Posterior vena cava (tissue), 2 donors: ENCODE measurements around the gene ARFIP1. TPM values are rescaled to one million over a fixed set of nuclear protein-coding genes. Genes with fewer than 3 reads are reported as not detected.

ENCODE experiments used
- DNase-seq: peaks from one replicate; pipeline ENCODE4 v3.0.0-alpha.2; 2020; ENCODE audit warnings: low spot score
- intact Hi-C, 2 donors: fragments of 100-400 bp; cut with DNase I; formaldehyde crosslinking; loops; one replicate each; pipeline versions ENCODE4 v1.14.1 to v1.14.2; 2022 to 2023
- total RNA-seq, 2 donors: library from RNA; stranded (reverse); fragmentation: NEBNext Ultra II Directional; extraction: Animal tissue kit (Norgen Biotek cat#: 25700); gene quantifications; one replicate each; pipeline ENCODE4 v1.2.1, GENCODE V29; 2021
- donor health status: DM: yes; HTN: yes; CAD: no.
- donor health status: DM: yes; HTN: yes; CAD: no.

Gene ARFIP1
- total RNA-seq, 2 donors from 2014 or later: 34.0 to 35.5 TPM

DNA sequence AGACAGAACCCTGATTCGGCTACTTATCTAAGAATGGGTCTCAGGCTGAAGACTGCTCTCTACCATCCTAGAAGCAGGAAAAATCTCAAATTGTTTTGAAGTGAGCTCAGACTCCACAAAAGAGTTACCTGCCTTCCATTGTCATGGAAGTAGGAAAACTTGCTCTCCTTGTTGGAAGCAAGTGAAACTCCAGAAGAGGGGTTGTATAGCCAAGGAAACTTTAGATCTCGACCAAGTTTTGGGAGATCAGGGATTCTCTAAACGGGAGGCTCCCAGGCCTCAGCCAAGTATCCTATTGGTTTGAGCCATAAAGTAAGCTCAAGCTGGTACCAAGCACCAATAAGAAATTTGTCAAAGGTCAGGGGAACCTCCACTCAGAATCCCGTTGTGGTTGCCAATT lies 147.2 kb downstream of the ARFIP1 start:
- no peak for DNase-seq
- intact Hi-C loops: no loop called here

DNA sequence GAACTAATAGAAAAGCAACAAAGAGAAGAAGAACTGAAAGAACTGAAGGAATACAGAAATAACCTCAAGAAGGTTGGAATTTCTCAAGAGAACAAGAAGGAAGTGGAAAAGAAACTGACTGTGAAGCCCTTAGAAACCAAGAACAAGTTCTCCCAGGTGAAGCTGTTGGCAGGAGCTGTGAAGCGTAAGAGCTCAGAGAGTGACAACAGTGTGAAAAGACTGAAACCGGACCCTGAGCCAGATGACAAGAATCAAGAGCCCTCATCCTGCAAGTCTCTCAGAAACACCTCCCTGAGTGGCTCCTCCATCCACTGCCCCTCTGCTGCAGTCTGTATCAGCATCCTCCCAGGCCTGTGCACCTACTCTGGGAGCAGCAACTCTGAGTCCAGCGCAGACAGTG lies 148.0 kb downstream of the ARFIP1 start:
- DNase-seq: no peak
- intact Hi-C loops: no loop called here

DNA sequence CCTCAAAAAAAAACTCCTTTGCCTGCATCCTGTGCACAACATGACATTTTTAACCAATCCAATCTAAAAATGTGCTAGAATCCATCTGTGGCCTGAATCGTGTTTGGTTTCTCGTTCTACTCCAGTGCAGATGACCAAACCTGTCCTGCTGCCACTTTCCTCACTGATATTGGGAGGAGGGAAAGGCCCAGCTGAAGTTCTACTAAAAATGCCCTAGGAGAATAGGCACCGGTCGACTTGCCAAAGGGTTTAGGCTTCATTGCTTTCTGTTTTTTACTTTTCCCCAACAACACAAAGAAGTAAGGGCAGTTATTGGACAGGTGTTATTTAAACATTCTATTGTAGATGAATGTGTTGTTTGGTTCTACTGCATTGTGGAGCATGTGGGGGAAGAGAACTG lies 148.5 kb downstream of the ARFIP1 start:
- DNase-seq: no peak
- intact Hi-C loops: no loop called here

DNA sequence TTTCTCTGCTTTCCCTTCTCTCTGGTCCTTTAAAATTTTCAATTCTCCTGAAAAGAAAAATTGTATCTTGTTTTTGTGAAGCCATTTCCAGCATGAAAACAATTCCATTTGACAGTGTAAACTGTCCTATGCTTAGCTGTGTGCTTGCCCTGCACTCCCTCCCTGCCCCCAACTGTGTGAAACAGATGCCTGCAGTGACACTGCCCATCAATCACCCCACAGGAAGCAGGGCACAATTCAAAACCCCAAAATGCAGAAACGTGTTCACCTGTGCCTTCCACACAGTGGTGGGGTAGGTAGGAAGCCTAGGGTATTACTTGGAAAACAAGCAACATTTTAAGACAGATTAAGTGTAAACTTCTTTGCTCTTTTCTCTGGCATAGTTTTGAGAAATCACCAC lies 150.1 kb downstream of the ARFIP1 start:
- no peak for DNase-seq
- intact Hi-C loops: no loop called here

DNA sequence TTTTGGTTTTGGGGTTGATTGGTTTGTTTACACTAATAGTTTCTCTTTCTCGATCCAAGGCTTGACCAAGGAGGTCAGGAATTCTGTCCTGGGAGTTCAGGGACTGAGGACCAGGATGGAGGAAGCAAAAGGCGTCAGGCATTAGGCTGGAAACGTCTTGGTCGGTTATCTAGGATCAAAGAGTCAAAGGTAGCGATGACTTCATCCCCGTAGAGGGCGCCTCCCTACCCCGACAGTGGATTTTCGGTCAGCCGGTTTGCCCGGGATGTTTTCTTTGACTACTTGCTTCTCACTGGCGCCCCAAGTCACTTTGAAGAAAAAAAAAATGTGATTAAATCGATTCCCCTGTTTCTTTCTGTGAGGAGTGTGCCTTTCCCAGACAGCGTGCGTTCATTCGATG lies 155.4 kb downstream of the ARFIP1 start:
- intact Hi-C loops: no loop called here
- no peak for DNase-seq

DNA sequence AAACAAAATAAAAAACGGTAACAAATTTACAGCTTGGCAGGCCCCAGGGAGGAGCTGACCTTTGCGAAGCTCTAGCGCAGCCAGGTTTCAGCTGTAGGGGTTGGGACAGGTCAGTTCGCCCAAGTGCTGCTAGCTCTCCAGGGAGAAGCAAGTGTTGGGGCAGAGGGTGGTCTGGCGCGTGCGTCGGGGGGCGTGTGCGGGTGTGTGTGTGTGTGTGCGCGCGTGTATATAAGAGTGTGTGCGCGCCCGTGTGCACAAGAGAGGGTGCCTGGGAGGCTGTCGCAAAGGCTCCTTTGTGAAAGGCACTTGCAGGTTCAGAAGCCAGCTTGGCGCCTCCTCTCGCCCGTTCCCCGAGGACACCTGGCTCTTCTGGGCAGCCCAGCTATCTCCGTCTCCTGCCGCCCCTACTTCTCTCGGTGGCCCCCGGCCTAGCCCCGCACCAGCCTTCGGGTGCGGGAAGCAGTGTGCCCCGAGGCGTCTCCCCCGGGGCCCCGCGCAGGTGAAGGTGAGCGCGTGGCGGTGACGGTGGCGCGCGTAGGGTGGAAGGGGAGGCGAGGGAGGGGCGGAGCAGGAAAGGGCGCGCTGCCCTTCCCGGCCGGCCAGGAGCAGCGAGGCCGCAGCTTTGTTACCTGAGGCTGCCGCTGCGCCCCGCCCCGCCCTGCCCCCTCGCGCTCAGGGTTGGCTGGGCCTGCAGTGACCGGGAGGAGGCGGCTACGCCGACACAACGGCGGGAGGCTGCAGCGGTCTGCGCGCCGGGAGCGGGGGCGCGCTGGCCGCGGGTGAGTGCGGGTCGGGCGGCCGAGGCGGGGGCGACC lies 156.1 kb downstream of the ARFIP1 start, which contains the start of gene FHDC1:
FHDC1 (plus strand) TSS at position 693 of the 815 bp plus-strand sequence. CDS start 6,735 bp downstream, outside the sequence.
- DNase-seq: no peak
- intact Hi-C loops: no loop called here

DNA sequence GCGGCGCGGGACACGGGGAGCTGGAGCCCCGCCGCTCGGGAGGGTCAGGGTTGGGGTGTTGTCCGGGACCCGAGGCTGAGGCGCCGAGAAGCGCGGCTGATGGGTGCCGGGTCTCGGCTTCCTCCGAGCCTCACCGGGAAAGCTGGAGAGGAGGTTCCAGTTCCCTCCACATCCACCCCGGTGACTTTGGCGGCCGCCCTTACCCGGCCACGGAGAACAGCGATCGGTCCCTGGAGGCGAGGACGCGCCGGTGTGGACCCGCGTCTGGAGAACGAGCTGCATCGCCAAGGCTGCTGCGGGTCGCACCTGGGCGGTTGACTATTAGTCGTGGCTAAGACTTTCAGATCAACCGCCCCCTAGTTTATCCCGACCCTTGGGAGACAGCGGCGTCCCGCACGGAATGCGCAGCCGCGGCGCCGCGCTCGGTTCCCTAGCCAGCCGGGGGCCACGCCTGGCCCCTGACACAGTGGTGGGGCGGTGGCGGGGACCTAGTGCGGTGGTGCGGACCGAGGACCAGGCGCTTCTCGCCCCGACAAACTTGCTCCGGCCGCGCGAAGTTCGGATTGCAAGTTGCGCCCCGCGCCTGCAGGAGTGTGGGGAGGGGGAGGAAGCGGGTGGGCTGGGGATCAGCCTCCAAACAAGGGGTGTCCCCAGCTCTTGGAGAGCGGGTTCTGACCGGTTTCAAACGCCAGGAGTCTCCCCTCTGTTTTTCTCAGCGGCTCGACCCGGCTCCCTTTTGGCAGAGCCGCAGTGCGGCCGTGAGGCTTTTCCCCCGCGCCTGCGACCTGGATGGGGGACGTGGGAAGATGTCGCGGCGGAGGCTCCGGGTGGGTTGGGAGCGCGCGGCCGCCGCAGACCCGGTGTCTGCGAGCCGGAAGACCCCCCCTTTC lies 156.9 kb downstream of the ARFIP1 start:
- peak; percentile 85 for DNase-seq

DNA sequence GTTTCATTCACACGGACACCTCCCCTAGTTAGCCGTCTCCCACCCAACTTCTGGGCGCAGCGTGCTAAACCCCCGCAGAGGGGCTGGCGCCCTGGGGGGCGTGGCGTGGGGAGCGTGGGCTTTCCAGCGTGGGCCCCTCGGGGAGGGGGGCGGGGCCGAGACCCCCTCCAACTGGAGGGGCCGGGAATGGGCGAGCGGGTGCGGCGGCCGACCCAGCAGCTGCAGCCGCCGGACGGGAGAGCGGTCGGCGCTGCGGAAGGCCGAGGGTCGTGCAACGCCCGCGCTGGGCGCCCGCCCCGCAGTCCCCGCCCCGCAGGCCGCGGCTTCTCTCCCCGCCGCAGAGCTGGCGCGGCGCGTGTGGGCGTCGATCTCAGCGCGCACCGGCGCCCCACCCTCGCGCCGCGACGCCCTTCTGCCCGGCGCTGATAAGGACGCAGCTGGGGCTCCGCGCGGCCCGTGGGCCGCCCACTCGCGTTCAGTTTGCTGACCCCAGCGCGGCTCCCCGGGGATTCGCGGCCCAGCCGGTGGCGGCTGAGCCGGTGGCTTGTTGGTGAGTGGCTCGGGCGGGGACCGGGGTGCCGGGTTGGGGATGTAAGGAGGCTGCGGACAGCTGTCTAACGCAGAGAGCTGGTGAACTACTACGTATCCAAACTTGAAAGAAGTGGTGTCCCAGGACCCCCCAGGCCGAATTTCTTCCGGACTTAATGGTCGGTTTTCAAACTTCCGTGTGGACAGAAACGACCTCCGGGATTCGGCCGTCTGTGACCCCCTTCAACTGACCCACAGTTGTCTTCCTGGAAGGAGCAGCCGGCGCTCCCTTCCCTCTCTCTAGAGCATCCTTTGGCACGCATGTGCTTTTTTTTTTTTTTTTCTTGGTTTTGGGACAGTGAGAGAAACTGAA lies 157.8 kb downstream of the ARFIP1 start:
- intact Hi-C loops: no loop called here
- DNase-seq: peak; percentile 84

More for the DNA sequence above, 156.9 kb downstream of the ARFIP1 start:
- intact Hi-C loops: no loop called here

DNA sequence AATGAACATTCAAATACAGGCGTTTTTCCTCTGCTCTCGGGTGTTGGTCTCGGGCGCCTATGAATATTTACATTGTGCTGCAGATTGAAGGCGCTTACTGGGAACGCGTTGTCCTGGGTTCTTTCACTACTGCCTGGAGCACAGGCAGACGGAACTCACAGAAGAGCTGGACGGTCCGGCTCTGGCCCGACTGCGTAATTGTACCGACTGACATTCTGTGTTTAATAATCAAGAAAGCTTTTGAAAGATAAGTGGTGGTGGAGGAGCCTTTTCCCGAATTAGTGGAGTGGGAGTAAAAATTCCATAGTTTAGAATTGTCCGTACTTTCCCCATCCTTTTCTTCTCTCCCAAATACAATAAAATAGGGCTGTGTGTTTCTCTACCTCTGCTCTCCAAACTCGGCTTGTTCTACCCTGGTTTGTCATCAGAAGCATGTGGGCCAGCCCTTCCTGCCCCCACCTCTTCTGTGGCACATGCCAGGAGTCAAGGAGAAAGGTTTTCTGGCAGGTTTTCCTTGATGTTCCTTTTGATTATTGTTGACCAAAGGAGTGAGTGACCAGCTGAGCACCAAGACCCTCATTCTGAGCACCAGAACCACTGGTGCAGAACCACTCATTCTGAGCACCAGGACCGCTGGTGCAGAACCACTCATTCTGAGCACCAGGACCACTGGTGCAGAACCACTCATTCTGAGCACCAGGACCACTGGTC lies 158.6 kb downstream of the ARFIP1 start:
- intact Hi-C loops: no loop called here
- no peak for DNase-seq

DNA sequence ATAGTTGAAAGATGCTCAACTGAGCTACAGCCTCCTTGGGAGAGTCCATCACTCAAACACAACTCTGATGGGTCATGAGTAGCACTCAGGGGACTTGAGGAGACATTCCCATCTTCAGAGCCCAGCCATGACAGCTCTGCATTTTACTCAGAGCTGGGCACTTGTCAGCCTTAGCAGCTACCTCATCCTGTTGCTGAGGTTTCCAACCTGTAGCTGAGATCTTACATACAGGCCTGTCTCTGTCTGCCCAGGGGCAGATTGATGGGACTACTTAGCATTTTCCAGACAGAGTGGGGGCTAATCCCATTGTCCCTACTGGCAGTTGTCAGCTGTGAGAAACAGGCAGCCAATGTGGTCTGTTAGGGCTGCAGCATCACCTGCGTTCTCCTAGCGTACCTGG lies 159.9 kb downstream of the ARFIP1 start:
- DNase-seq: no peak
- intact Hi-C loops: no loop called here

DNA sequence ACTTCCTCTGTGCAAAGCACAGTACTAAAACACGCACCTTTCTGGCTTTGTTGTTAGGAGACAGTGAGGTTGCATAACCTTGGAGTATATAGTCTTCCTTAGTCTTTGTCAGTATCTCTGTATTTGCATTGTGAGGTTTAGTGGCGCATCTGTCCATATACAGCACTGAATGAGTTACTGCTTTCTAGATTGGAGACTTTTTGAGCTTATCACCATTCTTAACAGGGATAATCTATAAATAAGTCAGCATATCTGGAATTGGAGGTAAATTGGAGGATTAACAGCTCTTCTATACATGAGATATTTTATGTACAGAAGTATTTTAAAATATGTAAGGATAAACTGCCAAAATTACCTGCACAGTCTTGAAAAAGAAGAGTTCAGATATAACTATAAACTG lies 160.7 kb downstream of the ARFIP1 start:
- DNase-seq: no peak
- intact Hi-C loops: no loop called here

DNA sequence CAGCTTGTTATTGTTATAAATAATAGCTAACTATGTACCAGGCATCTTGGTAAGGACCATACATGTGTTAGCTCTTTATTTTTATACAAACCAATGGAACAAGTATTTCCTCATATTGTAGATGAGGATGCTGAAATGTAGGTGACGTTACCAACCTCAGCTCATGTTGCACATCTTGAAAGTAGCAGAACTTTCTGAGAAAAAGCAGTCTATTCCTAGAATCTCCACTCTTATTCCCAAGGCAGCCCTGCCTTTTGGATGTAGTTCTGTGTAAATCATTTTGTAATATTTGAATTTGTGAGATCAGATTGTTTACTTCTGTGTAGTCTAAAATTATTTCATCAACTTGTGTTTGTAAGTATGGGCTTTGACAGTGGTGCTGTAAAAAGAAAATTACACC lies 161.7 kb downstream of the ARFIP1 start:
- intact Hi-C loops: no loop called here
- no peak for DNase-seq

DNA sequence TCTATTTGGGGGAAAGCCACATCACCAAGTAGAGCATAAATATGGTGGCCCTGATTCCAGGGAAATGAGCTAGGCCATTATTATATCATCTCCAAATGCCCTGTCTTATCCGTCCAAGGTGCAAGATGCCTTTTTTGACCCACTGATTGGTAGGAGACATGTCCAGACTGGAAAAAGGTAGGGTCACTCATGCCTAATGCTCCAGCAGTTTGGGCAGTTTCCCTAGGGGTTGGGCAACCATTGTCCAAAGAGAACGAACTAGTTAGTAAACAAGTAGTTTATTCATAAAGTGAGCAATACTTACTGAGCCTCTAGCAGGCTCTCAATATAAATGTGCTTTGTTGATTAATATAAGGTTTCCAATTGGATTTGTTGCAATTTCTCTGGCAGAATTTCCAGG lies 162.6 kb downstream of the ARFIP1 start:
- intact Hi-C loops: no loop called here
- no peak for DNase-seq

DNA sequence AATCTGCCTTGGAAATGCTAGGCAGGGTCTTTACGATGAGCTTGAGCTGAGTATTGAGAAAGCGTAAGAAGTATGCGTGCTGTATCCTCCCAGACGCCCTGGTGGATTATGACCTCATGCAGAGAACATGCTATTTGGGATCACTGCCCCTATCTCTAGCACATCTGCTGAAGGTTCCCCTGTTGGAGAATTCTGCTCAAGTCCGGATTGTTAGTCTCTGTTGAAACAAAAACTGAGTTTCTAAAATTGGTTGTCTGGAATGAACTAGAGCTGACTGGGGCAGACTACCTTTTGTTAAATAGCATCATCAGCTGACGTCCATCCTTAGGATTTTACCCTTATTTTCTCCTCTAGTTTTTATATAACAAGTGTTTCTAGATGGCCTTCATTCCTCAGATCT lies 163.9 kb downstream of the ARFIP1 start:
- intact Hi-C loops: no loop called here
- DNase-seq: no peak

DNA sequence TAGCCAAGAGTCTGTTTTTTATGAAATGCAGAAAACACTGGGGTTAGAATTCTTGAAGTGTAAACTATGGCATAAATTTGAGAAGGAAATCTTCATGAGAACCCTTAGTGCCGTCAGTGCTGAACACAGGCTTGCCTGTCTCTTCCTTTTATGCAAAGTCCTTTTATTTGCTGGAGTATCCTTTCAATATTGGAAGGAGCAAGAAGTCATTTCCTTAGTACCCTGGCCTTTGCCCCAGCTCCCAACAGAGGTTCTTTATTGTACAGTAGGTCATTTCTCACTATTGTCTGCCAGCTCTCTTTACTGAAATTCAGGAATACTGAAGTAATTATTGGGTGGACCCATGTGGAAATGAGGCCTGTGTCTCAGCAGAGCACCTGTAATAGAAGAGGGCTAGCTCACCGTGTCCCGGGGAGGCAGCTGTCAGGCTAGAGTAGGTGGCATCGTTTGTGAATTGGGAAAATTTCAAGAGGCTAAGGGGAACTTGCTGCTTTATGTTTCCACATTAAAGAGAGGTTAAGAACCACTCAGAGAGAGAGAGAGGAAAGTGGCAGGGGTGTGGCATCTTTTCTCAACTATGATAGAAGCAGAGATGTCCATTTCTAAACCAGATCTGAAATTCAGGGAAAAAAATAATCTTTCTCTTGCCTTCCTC lies 165.0 kb downstream of the ARFIP1 start:
- no peak for DNase-seq
- intact Hi-C loops: no loop called here

DNA sequence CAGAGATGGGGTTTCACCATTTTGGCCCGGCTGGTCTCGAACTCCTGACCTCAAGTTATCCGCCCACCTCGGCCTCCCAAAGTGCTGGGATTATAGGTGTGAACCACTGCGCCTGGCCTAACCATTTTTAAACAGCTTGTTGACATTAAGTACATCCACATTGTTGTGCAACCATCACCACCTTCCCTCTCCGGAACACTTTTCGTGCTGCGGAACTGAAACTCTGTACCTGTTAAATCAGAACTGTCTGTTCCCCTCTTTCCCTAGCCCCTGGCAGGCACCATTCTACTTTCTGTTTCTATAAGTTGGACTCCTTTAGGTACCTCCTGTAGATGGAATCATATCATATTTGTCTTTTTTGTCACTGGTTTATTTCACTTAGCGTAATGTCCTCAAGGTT lies 165.9 kb downstream of the ARFIP1 start:
- intact Hi-C loops: no loop called here
- DNase-seq: no peak

DNA sequence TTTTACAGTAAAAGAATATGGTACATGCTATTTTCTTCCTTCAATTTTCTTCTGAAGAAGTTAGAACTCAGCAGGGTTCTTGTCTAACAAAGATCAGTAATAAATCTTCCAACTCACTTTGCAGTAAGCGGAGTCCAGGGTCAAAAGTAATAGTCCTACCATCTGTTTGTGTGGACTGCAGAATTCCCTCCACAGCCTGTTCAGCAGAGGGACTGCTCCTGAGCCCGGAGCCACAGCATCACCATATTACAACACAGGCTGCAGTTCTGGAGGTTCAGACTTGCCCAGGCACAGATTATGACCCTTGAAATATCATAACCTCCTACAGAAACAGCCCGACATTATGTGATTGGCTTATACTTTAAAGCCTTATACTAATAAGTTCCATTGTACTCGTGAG lies 166.7 kb downstream of the ARFIP1 start:
- intact Hi-C loops: no loop called here
- no peak for DNase-seq

DNA sequence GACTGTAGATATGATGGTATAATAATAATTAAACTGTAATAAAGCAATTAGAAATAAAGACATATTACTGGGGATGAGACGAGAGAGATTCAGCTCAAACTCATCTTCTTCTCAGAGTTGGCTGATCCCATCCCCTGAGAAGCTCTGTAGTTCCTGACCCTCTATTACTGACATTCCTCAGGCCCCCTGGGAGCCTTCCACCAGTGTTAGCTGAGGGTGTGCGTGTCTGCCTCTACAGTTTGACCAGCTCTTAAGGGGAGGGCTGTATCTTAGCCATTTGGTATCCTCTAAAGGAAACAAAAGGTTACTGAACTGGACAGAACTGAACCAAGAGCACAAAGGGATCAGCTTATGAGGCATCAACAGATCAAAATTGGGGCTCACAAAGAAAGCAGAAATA lies 167.6 kb downstream of the ARFIP1 start:
- DNase-seq: no peak
- intact Hi-C loops: no loop called here
